SH-SY5Y (cell line): Measurements from ENCODE around the gene GOLPH3.

ENCODE experiments used
- GATA2 ChIP-seq: IDR thresholded peaks from 2 replicates; pipeline ENCODE4 v1.6.1; 2011; ENCODE audit warnings: mild to moderate bottlenecking, low read depth, low read length
- GATA3 ChIP-seq: IDR thresholded peaks from 2 replicates; pipeline ENCODE4 v1.6.1; 2011; ENCODE audit warnings: low read depth, mild to moderate bottlenecking, low read length, moderate library complexity

GRCh38 chr5:32087086-32088082 is 86.7 kb downstream of the GOLPH3 start:
- TF ChIP-seq GATA3 = no peak
- no peak for TF ChIP-seq GATA2
